ENCODE data around the gene KIF5B.
A peak's percentile ranks its signal among the peaks of the same experiment; 100 is the strongest.
"Not testable (repeated sequence)": the region's sequence is repeated elsewhere in the genome, so short reads cannot be mapped to it uniquely, and the experiment has no call there.

Gene KIF5B

GRCh38 chr10:32017044-32017443 lies 39.2 kb downstream of the KIF5B start:
- no peak for DNase-seq

GRCh38 chr10:32015386-32015785 lies 40.8 kb downstream of the KIF5B start:
- DNase-seq = peak in 8 of 56 donors; percentile 3 to 33 (median 8)

- no peak for DNase-seq
Measured at GRCh38 chr10:32007026-32007425, 49.2 kb downstream of the KIF5B start.

GRCh38 chr10:32005050-32005449 lies 51.2 kb downstream of the KIF5B start:
- DNase-seq = peak in 7 of 56 donors; percentile 2 to 47 (median 7)

- peak in 24 of 56 donors; percentile 4 to 59 (median 18) for DNase-seq
Measured at GRCh38 chr10:32004161-32004591, 52.0 kb downstream of the KIF5B start.

GRCh38 chr10:32002531-32002930 lies 53.7 kb downstream of the KIF5B start:
- DNase-seq = no peak

GRCh38 chr10:32000937-32001336 lies 55.3 kb downstream of the KIF5B start:
- DNase-seq = no peak

GRCh38 chr10:31999836-32000235 lies 56.4 kb downstream of the KIF5B start:
- DNase-seq = no peak

- DNase-seq = no peak
Measured at GRCh38 chr10:31999070-31999660, 57.1 kb downstream of the KIF5B start.

GRCh38 chr10:31994926-31995325 lies 61.3 kb downstream of the KIF5B start:
- DNase-seq = no peak

GRCh38 chr10:31990937-31991336 lies 65.3 kb downstream of the KIF5B start:
- no peak for DNase-seq

GRCh38 chr10:31987786-31988185 lies 68.4 kb downstream of the KIF5B start:
- DNase-seq = not testable (repeated sequence)

GRCh38 chr10:31982111-31982510 lies 74.1 kb downstream of the KIF5B start:
- no peak for DNase-seq

GRCh38 chr10:31980471-31980870 lies 75.8 kb downstream of the KIF5B start:
- DNase-seq = no peak

- DNase-seq = not testable (repeated sequence)
Measured at GRCh38 chr10:31979071-31979470, 77.2 kb downstream of the KIF5B start.

- no peak for DNase-seq
Measured at GRCh38 chr10:31978156-31978483, 78.1 kb downstream of the KIF5B start.

- DNase-seq = peak in 1 of 56 donors; percentile 45
Measured at GRCh38 chr10:31977440-31978155, 78.6 kb downstream of the KIF5B start.

GRCh38 chr10:31975157-31975765 lies 81.0 kb downstream of the KIF5B start:
- DNase-seq = no peak

- no peak for DNase-seq
Measured at GRCh38 chr10:31974434-31975124, 81.6 kb downstream of the KIF5B start.

GRCh38 chr10:31972519-31973041 lies 83.6 kb downstream of the KIF5B start:
- DNase-seq = no peak

- DNase-seq = not testable (repeated sequence)
Measured at GRCh38 chr10:31969847-31970246, 86.4 kb downstream of the KIF5B start.

GRCh38 chr10:31963589-31963980 lies 92.6 kb downstream of the KIF5B start:
- DNase-seq = no peak
